SK-N-SH (cell line): ENCODE data around the gene LRCOL1. TPM values are rescaled to one million over a fixed set of nuclear protein-coding genes. Genes with fewer than 3 reads are reported as not detected.

Source experiments
- CTCF ChIA-PET: fragments of 300-600, 350-600 bp; formaldehyde crosslinking; extraction: SDS; loops from one replicate; lab custom pipeline; 2021; lab: Yijun Ruan, JAX
- POLR2A ChIA-PET: fragments of 350-600 bp; sonication (Branson Sonifier 250); formaldehyde crosslinking; extraction: SDS; loops from one replicate; lab custom pipeline; 2020; ENCODE audit warnings: antibody characterized with exemption, inconsistent platforms; lab: Yijun Ruan, JAX
- DNase-seq: peaks from one replicate; pipeline ENCODE4 v3.0.0; 2012
- H2AFZ ChIP-seq: fragments of 200-600 bp; sonication (generic); 2 replicates; pipeline ENCODE4 v1.8.1; 2016; ENCODE audit warnings: antibody characterized with exemption, mild to moderate bottlenecking, low read depth
- H3F3A ChIP-seq: fragments of 200-600 bp; sonication (generic); replicated peaks from 2 replicates; pipeline ENCODE3; 2016; ENCODE audit warnings: antibody characterized with exemption, mild to moderate bottlenecking; ENCODE audit not compliant: insufficient read depth
- H3K27ac ChIP-seq, 2 experiments: fragments of 200-500 bp in 1 of 2; fragments of 200-600 bp in 1 of 2; sonication (Bioruptor generic) in 1 of 2; sonication (generic), shearing (Covaris generic) in 1 of 2; 2 replicates each; pipeline versions ENCODE4 v1.5.1 to v1.6.1; 2014 to 2016; ENCODE audit warnings: low read depth in 2 of 2, inconsistent platforms in 1 of 2, low read length in 1 of 2, mild to moderate bottlenecking in 1 of 2, mixed read lengths in 1 of 2
- H3K27me3 ChIP-seq: fragments of 200-600 bp; sonication (generic), shearing (Covaris generic); 2 replicates; pipeline ENCODE4 v1.6.1; 2016; ENCODE audit warnings: mixed run types; ENCODE audit not compliant: insufficient read depth
- H3K36me3 ChIP-seq, 2 experiments: fragments of 200-500 bp in 1 of 2; fragments of 200-600 bp in 1 of 2; sonication (Bioruptor generic) in 1 of 2; sonication (generic) in 1 of 2; replicated peaks in 1 of 2; 2 replicates each; pipeline versions ENCODE3 to v1.5.1; 2014 to 2016; ENCODE audit warnings: low read length in 1 of 2, mild to moderate bottlenecking in 1 of 2; ENCODE audit not compliant: insufficient read depth in 2 of 2, control insufficient read depth in 1 of 2
- H3K4me1 ChIP-seq, 2 experiments: fragments of 200-500 bp in 1 of 2; fragments of 200-600 bp in 1 of 2; sonication (Bioruptor generic) in 1 of 2; sonication (generic), shearing (Covaris generic) in 1 of 2; 2 replicates each; pipeline versions ENCODE4 v1.5.1 to v1.6.1; 2014 to 2016; ENCODE audit warnings: low read depth in 1 of 2, low read length in 1 of 2, mixed run types in 1 of 2; ENCODE audit not compliant: insufficient read depth in 2 of 2, control insufficient read depth in 1 of 2
- H3K4me2 ChIP-seq: fragments of 200-600 bp; sonication (generic), shearing (Covaris generic); 2 replicates; pipeline ENCODE4 v1.6.1; 2017; ENCODE audit warnings: mixed run types
- H3K4me3 ChIP-seq, 2 experiments: fragments of 200-500 bp in 1 of 2; fragments of 200-600 bp in 1 of 2; sonication (Bioruptor generic) in 1 of 2; sonication (generic), shearing (Covaris generic) in 1 of 2; 2 replicates each; pipeline versions ENCODE4 v1.5.1 to v1.8.1; 2014 to 2016; ENCODE audit warnings: low read depth in 2 of 2, inconsistent platforms in 1 of 2, low read length in 1 of 2, mild to moderate bottlenecking in 1 of 2, mixed read lengths in 1 of 2, moderate library complexity in 1 of 2
- H3K79me2 ChIP-seq: fragments of 200-600 bp; sonication (generic); 2 replicates; pipeline ENCODE4 v1.8.1; 2017; ENCODE audit warnings: mild to moderate bottlenecking; ENCODE audit not compliant: insufficient read depth
- H3K9ac ChIP-seq: fragments of 200-600 bp; sonication (generic); 2 replicates; pipeline ENCODE4 v1.6.1; 2017; ENCODE audit warnings: mixed run types
- H3K9me2 ChIP-seq: fragments of 200-600 bp; sonication (generic); 2 replicates; pipeline ENCODE4 v1.6.1; 2017; ENCODE audit warnings: mixed run types
- H3K9me3 ChIP-seq: fragments of 200-600 bp; sonication (generic); 2 replicates; pipeline ENCODE4 v1.6.1; 2017; ENCODE audit warnings: mixed run types, mild to moderate bottlenecking, moderate library complexity
- H4K20me1 ChIP-seq: fragments of 200-600 bp; sonication (generic); 2 replicates; pipeline ENCODE4 v1.6.1; 2017; ENCODE audit warnings: mild to moderate bottlenecking, mixed run types; ENCODE audit not compliant: insufficient read depth
- ELF1 ChIP-seq: IDR thresholded peaks from 2 replicates; pipeline ENCODE4 v1.4.0; 2012
- EP300 ChIP-seq, 2 experiments: IDR thresholded peaks; 2 replicates each; pipeline versions ENCODE4 v1.4.0 to v1.6.1; 2012; ENCODE audit warnings: borderline replicate concordance in 1 of 2, low read depth in 1 of 2, low read length in 1 of 2
- GABPA ChIP-seq: IDR thresholded peaks from 2 replicates; pipeline ENCODE4 v1.4.0; 2012; ENCODE audit warnings: low read depth, mild to moderate bottlenecking
- GATA2 ChIP-seq: sonication (generic); formaldehyde crosslinking; IDR thresholded peaks from 2 replicates; pipeline ENCODE4 v1.5.0; 2020; ENCODE audit warnings: mild to moderate bottlenecking, missing genetic modification reagents
- MXI1 ChIP-seq: IDR thresholded peaks from 2 replicates; pipeline ENCODE4 v1.6.1; 2012; ENCODE audit warnings: mild to moderate bottlenecking, low read depth, low read length, improper control_type of control experiment
- RCOR1 ChIP-seq: fragments of 150-350 bp; IDR thresholded peaks from 2 replicates; pipeline ENCODE4 v1.6.1; 2017; ENCODE audit warnings: antibody characterized with exemption, low read length
- RFX5 ChIP-seq: IDR thresholded peaks from 2 replicates; pipeline ENCODE4 v1.6.1; 2012; ENCODE audit warnings: mild to moderate bottlenecking, improper control_type of control experiment, low read length
- RXRA ChIP-seq: IDR thresholded peaks from 2 replicates; pipeline ENCODE4 v1.4.0; 2012; ENCODE audit warnings: low read depth, mild to moderate bottlenecking, borderline replicate concordance
- SMC3 ChIP-seq: IDR thresholded peaks from 2 replicates; pipeline ENCODE4 v1.6.1; 2012; ENCODE audit warnings: low read depth, low read length, improper control_type of control experiment
- TAF1 ChIP-seq: IDR thresholded peaks from 2 replicates; pipeline ENCODE4 v1.6.1; 2012; ENCODE audit warnings: low read depth, mild to moderate bottlenecking, low read length, moderate library complexity, borderline replicate concordance
- TEAD4 ChIP-seq: IDR thresholded peaks from 2 replicates; pipeline ENCODE4 v1.4.0; 2012; ENCODE audit warnings: mild to moderate bottlenecking, borderline replicate concordance; ENCODE audit not compliant: insufficient read depth
- USF2 ChIP-seq: fragments of 150-350 bp; IDR thresholded peaks from 2 replicates; pipeline ENCODE4 v1.6.1; 2017; ENCODE audit warnings: antibody characterized with exemption, low read length, low read depth, borderline replicate concordance
- YY1 ChIP-seq: IDR thresholded peaks from 2 replicates; pipeline ENCODE4 v1.4.0; 2012; ENCODE audit warnings: low read depth, mild to moderate bottlenecking
- WGBS: methylation state at CpG from one replicate; pipeline ENCODE4 v1.1.6; 2017; ENCODE audit warnings: low lambda C conversion rate; 5-methylcytosine and 5-hydroxymethylcytosine counted together
- polyA plus RNA-seq, 3 experiments: library from polyadenylated mRNA; depleted of rRNA; stranded (reverse); fragments of >200 nt; gene quantifications; 2 replicates each; pipeline ENCODE4 v1.2.3, GENCODE V29; 2012
- TF ChIP-seq, protein P1 (sequence below): IDR thresholded peaks from 2 replicates; pipeline ENCODE4 v1.4.0; 2012; ENCODE audit warnings: low read depth

Gene LRCOL1
- polyA plus RNA-seq, 1 of the 3 experiments (the other 2 are of a cell fraction), result 1.1 TPM

- no peak for TF ChIP-seq USF2
- no peak for TF ChIP-seq GABPA
- no peak for TF ChIP-seq GATA2 (CRISPR knock-in tag)
- no peak for TF ChIP-seq TAF1
- no peak for TF ChIP-seq YY1
Measured at GRCh38 chr12:132638541-132639408, 28.4 kb upstream of the LRCOL1 start (continued).

DNA sequence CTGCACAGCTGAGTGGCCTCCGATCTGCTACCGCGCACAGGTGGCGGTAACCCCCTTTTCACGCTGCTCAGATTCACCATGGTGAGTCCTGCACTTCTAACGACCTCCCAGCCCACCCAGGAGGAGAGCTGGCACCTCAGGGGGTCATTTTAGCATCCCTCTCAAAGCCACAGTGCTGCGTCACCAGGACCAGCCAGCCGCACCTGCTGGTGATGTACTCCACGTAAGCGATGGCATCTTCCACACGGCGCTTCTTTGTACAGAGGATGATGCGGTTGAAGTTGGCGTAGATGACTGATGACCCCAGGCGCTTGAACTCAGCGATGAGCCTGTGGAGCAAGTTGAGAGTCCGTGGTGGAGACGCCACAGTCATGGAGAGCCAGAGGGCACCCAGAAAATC lies 27.4 kb upstream of the LRCOL1 start:
- no peak overlapping the region for H3K4me3 ChIP-seq
- no peaks in the 10 kb centered on the region for H3K27me3 ChIP-seq
- no peak overlapping the region for H3K9ac ChIP-seq
- H3K4me1 ChIP-seq, result no peaks in the 10 kb centered on the region
- no peak for TF ChIP-seq TEAD4
- H3K36me3 ChIP-seq, result peaks cover 0 to 21% of the 10 kb centered on the region in 2 experiments
- H3K79me2 ChIP-seq, result no peaks in the 10 kb centered on the region
- H4K20me1 ChIP-seq, result no peaks in the 10 kb centered on the region
- no peak overlapping the region for H3K27ac ChIP-seq
- H2AFZ ChIP-seq, result no peak overlapping the region
- H3F3A ChIP-seq, result no peaks in the 10 kb centered on the region
- H3K9me3 ChIP-seq, result no peaks in the 10 kb centered on the region
- ChIA-PET CTCF (interaction anchor here (0.5 to 3.2 kb wide), 15 partner anchors 7 to 223 kb away, joined by 3 to 26 read pairs (median 9); partner anchors contain the start of genes LRCOL1 and P2RX2), POLR2A (no interaction called here)
- DNase-seq, result no peak
- WGBS, result 91% methylated on average over 18 of the region's 18 CpGs
- H3K4me2 ChIP-seq, result no peak overlapping the region
- no peaks in the 10 kb centered on the region for H3K9me2 ChIP-seq

DNA sequence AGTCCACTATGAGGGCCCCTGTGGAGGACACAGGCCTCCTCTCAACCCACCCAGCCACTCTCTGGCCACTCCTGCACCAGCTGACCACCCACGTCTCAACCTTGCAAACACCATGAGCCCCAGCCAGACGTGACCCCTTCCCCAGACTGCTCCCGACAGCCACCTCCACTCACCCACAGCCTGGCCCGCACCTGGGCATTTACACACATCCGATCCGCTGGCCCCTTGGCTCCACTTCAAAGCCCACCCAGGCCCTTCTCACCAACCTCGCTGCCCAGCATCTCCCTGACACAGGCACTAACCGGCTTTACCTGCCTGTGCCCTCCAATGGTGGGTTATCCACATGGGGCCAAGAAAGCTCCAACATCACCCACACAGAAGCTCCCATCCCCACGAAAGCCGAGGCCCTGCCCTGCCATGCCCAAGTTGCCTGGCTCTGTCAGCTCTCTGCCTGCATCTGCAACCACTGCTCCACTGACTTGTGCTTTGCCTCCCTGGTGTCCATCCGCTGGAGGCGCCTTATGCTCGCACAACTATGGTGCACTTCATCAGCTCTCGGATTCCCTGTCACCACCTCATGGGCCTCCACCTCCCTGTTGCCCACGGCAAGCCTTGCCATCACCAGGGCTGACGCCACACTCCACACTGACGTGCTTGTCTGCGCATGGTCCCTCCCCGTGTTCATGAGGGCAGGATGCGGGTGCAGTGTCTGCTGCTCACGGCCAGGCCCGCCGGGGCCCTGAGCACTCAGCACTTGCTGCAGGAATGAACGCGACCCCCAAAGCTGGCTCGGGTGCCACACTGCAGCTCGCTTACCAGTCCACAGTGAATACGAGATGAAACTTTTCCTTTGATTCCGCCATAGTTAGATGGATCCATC lies 24.9 kb upstream of the LRCOL1 start:
- Histone ChIP-seq H3K27ac (no peak overlapping the region), H3K9ac (no peak overlapping the region), H3K9me3 (no peaks in the 10 kb centered on the region), H3K36me3 (peaks cover 0 to 29% of the 10 kb centered on the region in 2 experiments), H3K4me3 (no peak overlapping the region), H3K4me2 (no peak overlapping the region), H2AFZ (no peak overlapping the region), H3K27me3 (no peaks in the 10 kb centered on the region), H3K4me1 (no peaks in the 10 kb centered on the region), H3K9me2 (no peaks in the 10 kb centered on the region), H4K20me1 (no peaks in the 10 kb centered on the region), H3F3A (no peaks in the 10 kb centered on the region), H3K79me2 (no peaks in the 10 kb centered on the region)
- CTCF ChIA-PET, result interaction anchor here (0.8 to 1.0 kb wide), 2 partner anchors 22 to 24 kb away, joined by 3 read pairs; no protein-coding TSS in a partner anchor
- WGBS, result 91% methylated on average over 22 of the region's 29 CpGs
- POLR2A ChIA-PET, result no interaction called here
- no peak for DNase-seq
- TF ChIP-seq SMC3, result no peak
- no peak for TF ChIP-seq RCOR1
- TF ChIP-seq GATA2 (CRISPR knock-in tag), result no peak
- TF ChIP-seq ELF1, result no peak
- no peak for TF ChIP-seq RXRA
- no peak for TF ChIP-seq MXI1
- TF ChIP-seq, protein P1, sequence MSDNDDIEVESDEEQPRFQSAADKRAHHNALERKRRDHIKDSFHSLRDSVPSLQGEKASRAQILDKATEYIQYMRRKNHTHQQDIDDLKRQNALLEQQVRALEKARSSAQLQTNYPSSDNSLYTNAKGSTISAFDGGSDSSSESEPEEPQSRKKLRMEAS, result no peak
- TF ChIP-seq RFX5, result no peak
- no peak for TF ChIP-seq EP300 (IDR thresholded peaks at IDR 0.05; ENCODE audit: borderline replicate concordance in 1 of 2, low read depth in 1 of 2, low read length in 1 of 2)
